Measurements from ENCODE around the gene FOXN1. TPM values are rescaled to one million over a fixed set of nuclear protein-coding genes. Genes with fewer than 3 reads are reported as not detected.
"Not testable (repeated sequence)": the region's sequence is repeated elsewhere in the genome, so short reads cannot be mapped to it uniquely, and the experiment has no call there.

Gene FOXN1
- polyA plus RNA-seq (2013), result not detected

GRCh38 chr17:28505986-28506665, at the start of gene FOXN1:
Gene FOXN1, plus strand, starts transcription at chr17:28506348. Its CDS starts 17,622 bp downstream, at chr17:28523970.
- peaks cover 0 to 12% (median 0%) of the 10 kb centered on the region in 4 experiments for H3K4me1 ChIP-seq (ENCODE audit: control extremely low read depth in 1 of 4, control insufficient read depth in 4 of 4, insufficient read depth in 4 of 4, low read length in 3 of 4)
- H3K36me3 ChIP-seq (ENCODE audit: control insufficient read depth in 4 of 4, insufficient read depth in 4 of 4, low read length in 3 of 4), result no peaks in the 10 kb centered on the region
- ChIA-PET CTCF (interaction anchor here (0.9 kb wide), 1 partner anchor 11 kb away, joined by 3 read pairs; no protein-coding TSS in a partner anchor), POLR2A (no interaction called here)
- H3K9me3 ChIP-seq (ENCODE audit: control extremely low read depth in 1 of 5, control insufficient read depth in 4 of 5, insufficient read depth in 2 of 5, low read depth in 1 of 5, low read length in 4 of 5), result no peaks in the 10 kb centered on the region
- peaks cover 0 to 3% (median 0%) of the 10 kb centered on the region in 5 experiments for H3K27me3 ChIP-seq (replicated peaks in 2 of 5; ENCODE audit: control insufficient read depth in 4 of 5, insufficient read depth in 5 of 5, low read length in 4 of 5)
- WGBS (ENCODE audit: insufficient coverage), result 98% methylated on average over 18 of the region's 28 CpGs
- no peak for DNase-seq
- no peak within 1 kb of the TSS for H3K27ac ChIP-seq (ENCODE audit: insufficient read depth in 1 of 2, low read depth in 1 of 2, low read length in 2 of 2, poor library complexity in 1 of 2, severe bottlenecking in 2 of 2)
- H3K4me3 ChIP-seq (ENCODE audit: control insufficient read depth in 1 of 7, extremely low read depth in 1 of 7, insufficient read depth in 4 of 7, low read depth in 2 of 7, low read length in 6 of 7), result no peak within 1 kb of the TSS

- Histone ChIP-seq H3K4me1 (ENCODE audit: control extremely low read depth in 1 of 4, control insufficient read depth in 4 of 4, insufficient read depth in 4 of 4, low read length in 3 of 4) (no peaks in the 10 kb centered on the region), H3K4me3 (ENCODE audit: control insufficient read depth in 1 of 7, extremely low read depth in 1 of 7, insufficient read depth in 4 of 7, low read depth in 2 of 7, low read length in 6 of 7) (no peak overlapping the region), H3K27me3 (replicated peaks in 2 of 5; ENCODE audit: control insufficient read depth in 4 of 5, insufficient read depth in 5 of 5, low read length in 4 of 5) (no peaks in the 10 kb centered on the region), H3K27ac (ENCODE audit: insufficient read depth in 1 of 2, low read depth in 1 of 2, low read length in 2 of 2, poor library complexity in 1 of 2, severe bottlenecking in 2 of 2) (no peak overlapping the region), H3K9me3 (ENCODE audit: control extremely low read depth in 1 of 5, control insufficient read depth in 4 of 5, insufficient read depth in 2 of 5, low read depth in 1 of 5, low read length in 4 of 5) (no peaks in the 10 kb centered on the region), H3K36me3 (ENCODE audit: control insufficient read depth in 4 of 4, insufficient read depth in 4 of 4, low read length in 3 of 4) (no peaks in the 10 kb centered on the region)
- no peak for DNase-seq
- CTCF ChIA-PET, result no interaction called here
- POLR2A ChIA-PET, result interaction anchor here (0.7 kb wide), 1 partner anchor 8 kb away, joined by 8 read pairs; no protein-coding TSS in a partner anchor
- WGBS (ENCODE audit: insufficient coverage), result no CpG with 5 or more reads among the region's 6 CpGs
Observed at GRCh38 chr17:28457890-28458289, 48.3 kb upstream of the FOXN1 start.

GRCh38 chr17:28458881-28459280, 47.3 kb upstream of the FOXN1 start:
- H3K9me3 ChIP-seq (ENCODE audit: control extremely low read depth in 1 of 5, control insufficient read depth in 4 of 5, insufficient read depth in 2 of 5, low read depth in 1 of 5, low read length in 4 of 5); H3K27me3 ChIP-seq (replicated peaks in 2 of 5; ENCODE audit: control insufficient read depth in 4 of 5, insufficient read depth in 5 of 5, low read length in 4 of 5); H3K4me1 ChIP-seq (ENCODE audit: control extremely low read depth in 1 of 4, control insufficient read depth in 4 of 4, insufficient read depth in 4 of 4, low read length in 3 of 4); H3K4me3 ChIP-seq (ENCODE audit: control insufficient read depth in 1 of 7, extremely low read depth in 1 of 7, insufficient read depth in 4 of 7, low read depth in 2 of 7, low read length in 6 of 7); CTCF ChIA-PET; DNase-seq; H3K27ac ChIP-seq (ENCODE audit: insufficient read depth in 1 of 2, low read depth in 1 of 2, low read length in 2 of 2, poor library complexity in 1 of 2, severe bottlenecking in 2 of 2); POLR2A ChIA-PET; H3K36me3 ChIP-seq (ENCODE audit: control insufficient read depth in 4 of 4, insufficient read depth in 4 of 4, low read length in 3 of 4): not testable (repeated sequence)
- 98% methylated on average over 11 of the region's 32 CpGs for WGBS (ENCODE audit: insufficient coverage)

GRCh38 chr17:28460901-28461300, 45.2 kb upstream of the FOXN1 start:
- ChIA-PET CTCF (no interaction called here), POLR2A (no interaction called here)
- DNase-seq, result no peak
- WGBS (ENCODE audit: insufficient coverage), result 98% methylated on average over 8 of the region's 10 CpGs
- H3K27ac ChIP-seq (ENCODE audit: insufficient read depth in 1 of 2, low read depth in 1 of 2, low read length in 2 of 2, poor library complexity in 1 of 2, severe bottlenecking in 2 of 2), result no peak overlapping the region
- no peak overlapping the region for H3K4me3 ChIP-seq (ENCODE audit: control insufficient read depth in 1 of 7, extremely low read depth in 1 of 7, insufficient read depth in 4 of 7, low read depth in 2 of 7, low read length in 6 of 7)
- no peaks in the 10 kb centered on the region for H3K9me3 ChIP-seq (ENCODE audit: control extremely low read depth in 1 of 5, control insufficient read depth in 4 of 5, insufficient read depth in 2 of 5, low read depth in 1 of 5, low read length in 4 of 5)
- H3K27me3 ChIP-seq (replicated peaks in 2 of 5; ENCODE audit: control insufficient read depth in 4 of 5, insufficient read depth in 5 of 5, low read length in 4 of 5), result peaks cover 0 to 10% (median 0%) of the 10 kb centered on the region in 5 experiments
- no peaks in the 10 kb centered on the region for H3K4me1 ChIP-seq (ENCODE audit: control extremely low read depth in 1 of 4, control insufficient read depth in 4 of 4, insufficient read depth in 4 of 4, low read length in 3 of 4)
- no peaks in the 10 kb centered on the region for H3K36me3 ChIP-seq (ENCODE audit: control insufficient read depth in 4 of 4, insufficient read depth in 4 of 4, low read length in 3 of 4)

GRCh38 chr17:28466001-28466400, 40.1 kb upstream of the FOXN1 start:
- CTCF ChIA-PET, result interaction anchor here (1.3 to 1.4 kb wide), 2 partner anchors 83 to 155 kb away, joined by 3 read pairs; no protein-coding TSS in a partner anchor

GRCh38 chr17:28466521-28467048, 39.6 kb upstream of the FOXN1 start:
- no peaks in the 10 kb centered on the region for H3K36me3 ChIP-seq (ENCODE audit: control insufficient read depth in 4 of 4, insufficient read depth in 4 of 4, low read length in 3 of 4)
- 56% methylated on average over 2 of the region's 5 CpGs for WGBS (ENCODE audit: insufficient coverage)

More at GRCh38 chr17:28466001-28466400, 40.1 kb upstream of the FOXN1 start:
- POLR2A ChIA-PET, result interaction anchor here (0.6 kb wide), 1 partner anchor 9 kb away, joined by 8 read pairs; no protein-coding TSS in a partner anchor
- no peak for DNase-seq
- Histone ChIP-seq H3K27ac (ENCODE audit: insufficient read depth in 1 of 2, low read depth in 1 of 2, low read length in 2 of 2, poor library complexity in 1 of 2, severe bottlenecking in 2 of 2) (no peak overlapping the region), H3K4me3 (ENCODE audit: control insufficient read depth in 1 of 7, extremely low read depth in 1 of 7, insufficient read depth in 4 of 7, low read depth in 2 of 7, low read length in 6 of 7) (no peak overlapping the region), H3K27me3 (replicated peaks in 2 of 5; ENCODE audit: control insufficient read depth in 4 of 5, insufficient read depth in 5 of 5, low read length in 4 of 5) (peaks cover 0 to 13% (median 0%) of the 10 kb centered on the region in 5 experiments), H3K4me1 (ENCODE audit: control extremely low read depth in 1 of 4, control insufficient read depth in 4 of 4, insufficient read depth in 4 of 4, low read length in 3 of 4) (peaks cover 0 to 25% (median 16%) of the 10 kb centered on the region in 4 experiments), H3K9me3 (ENCODE audit: control extremely low read depth in 1 of 5, control insufficient read depth in 4 of 5, insufficient read depth in 2 of 5, low read depth in 1 of 5, low read length in 4 of 5) (no peaks in the 10 kb centered on the region), H3K36me3 (ENCODE audit: control insufficient read depth in 4 of 4, insufficient read depth in 4 of 4, low read length in 3 of 4) (no peaks in the 10 kb centered on the region)
- 93% methylated on average over 4 of the region's 9 CpGs for WGBS (ENCODE audit: insufficient coverage)

GRCh38 chr17:28467456-28468025, 38.6 kb upstream of the FOXN1 start:
- H3K4me1 ChIP-seq (ENCODE audit: control extremely low read depth in 1 of 4, control insufficient read depth in 4 of 4, insufficient read depth in 4 of 4, low read length in 3 of 4), result peaks cover 0 to 25% (median 16%) of the 10 kb centered on the region in 4 experiments
- ChIA-PET CTCF (interaction anchor here (1.4 kb wide), 1 partner anchor 17 kb away, joined by 3 read pairs; no protein-coding TSS in a partner anchor), POLR2A (no interaction called here)
- peaks cover 0 to 13% (median 0%) of the 10 kb centered on the region in 5 experiments for H3K27me3 ChIP-seq (replicated peaks in 2 of 5; ENCODE audit: control insufficient read depth in 4 of 5, insufficient read depth in 5 of 5, low read length in 4 of 5)
- no peaks in the 10 kb centered on the region for H3K9me3 ChIP-seq (ENCODE audit: control extremely low read depth in 1 of 5, control insufficient read depth in 4 of 5, insufficient read depth in 2 of 5, low read depth in 1 of 5, low read length in 4 of 5)
- DNase-seq, result peak; percentile 18 to 52 (median 48)
- no peaks in the 10 kb centered on the region for H3K36me3 ChIP-seq (ENCODE audit: control insufficient read depth in 4 of 4, insufficient read depth in 4 of 4, low read length in 3 of 4)
- no peak overlapping the region for H3K4me3 ChIP-seq (ENCODE audit: control insufficient read depth in 1 of 7, extremely low read depth in 1 of 7, insufficient read depth in 4 of 7, low read depth in 2 of 7, low read length in 6 of 7)
- WGBS (ENCODE audit: insufficient coverage), result 57% methylated on average over 11 of the region's 17 CpGs
- H3K27ac ChIP-seq (ENCODE audit: insufficient read depth in 1 of 2, low read depth in 1 of 2, low read length in 2 of 2, poor library complexity in 1 of 2, severe bottlenecking in 2 of 2), result no peak overlapping the region

More at GRCh38 chr17:28466521-28467048, 39.6 kb upstream of the FOXN1 start:
- H3K27me3 ChIP-seq (replicated peaks in 2 of 5; ENCODE audit: control insufficient read depth in 4 of 5, insufficient read depth in 5 of 5, low read length in 4 of 5), result peaks cover 0 to 13% (median 0%) of the 10 kb centered on the region in 5 experiments
- no peak overlapping the region for H3K4me3 ChIP-seq (ENCODE audit: control insufficient read depth in 1 of 7, extremely low read depth in 1 of 7, insufficient read depth in 4 of 7, low read depth in 2 of 7, low read length in 6 of 7)
- H3K27ac ChIP-seq (ENCODE audit: insufficient read depth in 1 of 2, low read depth in 1 of 2, low read length in 2 of 2, poor library complexity in 1 of 2, severe bottlenecking in 2 of 2), result no peak overlapping the region
- H3K4me1 ChIP-seq (ENCODE audit: control extremely low read depth in 1 of 4, control insufficient read depth in 4 of 4, insufficient read depth in 4 of 4, low read length in 3 of 4), result peaks cover 0 to 25% (median 16%) of the 10 kb centered on the region in 4 experiments
- peak in 2 of 3 donors; percentile 32 to 35 for DNase-seq
- POLR2A ChIA-PET, result no interaction called here
- CTCF ChIA-PET, result interaction anchor here (1.3 to 1.4 kb wide), 3 partner anchors 16 to 154 kb away, joined by 3 read pairs; no protein-coding TSS in a partner anchor
- H3K9me3 ChIP-seq (ENCODE audit: control extremely low read depth in 1 of 5, control insufficient read depth in 4 of 5, insufficient read depth in 2 of 5, low read depth in 1 of 5, low read length in 4 of 5), result no peaks in the 10 kb centered on the region
